Vagina (tissue), 2 donors: ENCODE results near the gene CENPQ.

Experiments
- POLR2A ChIP-seq, 2 donors: fragments of 450-650 bp; IDR thresholded peaks; one replicate each; pipeline ENCODE4 v1.6.1; 2017; ENCODE audit warnings: antibody characterized with exemption in 2 of 2, mild to moderate bottlenecking in 2 of 2, moderate library complexity in 2 of 2
- POLR2AphosphoS5 ChIP-seq, 2 donors: sonication (generic); formaldehyde crosslinking; IDR thresholded peaks; one replicate each; pipeline ENCODE4 v1.9.0; 2017; ENCODE audit warnings: antibody characterized with exemption in 2 of 2, mild to moderate bottlenecking in 2 of 2, low read depth in 1 of 2; ENCODE audit not compliant: insufficient read depth in 1 of 2
- TF ChIP-seq, protein P1 (sequence below), 3 experiments: fragments of 450-650 bp in 2 of 3; fragments of 200-600 bp in 1 of 3; sonication (generic) in 1 of 3; IDR thresholded peaks; one replicate each; pipeline ENCODE4 v1.5.1; 2017 to 2019; ENCODE audit warnings: antibody characterized with exemption in 3 of 3, mild to moderate bottlenecking in 2 of 3, moderate library complexity in 2 of 3

DNA sequence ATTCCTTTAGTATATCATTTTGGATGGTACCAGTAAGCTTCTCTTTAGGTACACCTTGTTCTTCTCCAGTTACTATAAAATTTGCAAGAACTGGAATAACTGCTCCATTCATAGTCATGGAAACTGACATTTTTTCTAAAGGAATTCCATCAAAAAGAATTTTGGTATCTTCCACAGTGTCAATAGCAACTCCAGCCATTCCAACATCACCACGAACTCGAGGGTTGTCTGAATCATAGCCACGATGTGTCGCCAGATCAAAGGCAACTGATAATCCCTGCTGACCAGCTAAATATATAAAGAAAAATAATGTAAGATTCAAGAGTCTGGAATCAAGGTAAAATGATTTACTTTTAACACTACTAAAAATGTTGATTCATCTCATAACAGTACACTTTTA lies 5.4 kb upstream of the CENPQ start:
- TF ChIP-seq, protein P1, sequence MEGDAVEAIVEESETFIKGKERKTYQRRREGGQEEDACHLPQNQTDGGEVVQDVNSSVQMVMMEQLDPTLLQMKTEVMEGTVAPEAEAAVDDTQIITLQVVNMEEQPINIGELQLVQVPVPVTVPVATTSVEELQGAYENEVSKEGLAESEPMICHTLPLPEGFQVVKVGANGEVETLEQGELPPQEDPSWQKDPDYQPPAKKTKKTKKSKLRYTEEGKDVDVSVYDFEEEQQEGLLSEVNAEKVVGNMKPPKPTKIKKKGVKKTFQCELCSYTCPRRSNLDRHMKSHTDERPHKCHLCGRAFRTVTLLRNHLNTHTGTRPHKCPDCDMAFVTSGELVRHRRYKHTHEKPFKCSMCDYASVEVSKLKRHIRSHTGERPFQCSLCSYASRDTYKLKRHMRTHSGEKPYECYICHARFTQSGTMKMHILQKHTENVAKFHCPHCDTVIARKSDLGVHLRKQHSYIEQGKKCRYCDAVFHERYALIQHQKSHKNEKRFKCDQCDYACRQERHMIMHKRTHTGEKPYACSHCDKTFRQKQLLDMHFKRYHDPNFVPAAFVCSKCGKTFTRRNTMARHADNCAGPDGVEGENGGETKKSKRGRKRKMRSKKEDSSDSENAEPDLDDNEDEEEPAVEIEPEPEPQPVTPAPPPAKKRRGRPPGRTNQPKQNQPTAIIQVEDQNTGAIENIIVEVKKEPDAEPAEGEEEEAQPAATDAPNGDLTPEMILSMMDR (IDR thresholded peaks at IDR 0.05) = no peak
- TF ChIP-seq POLR2A (IDR thresholded peaks at IDR 0.05) (no peak), POLR2AphosphoS5 (IDR thresholded peaks at IDR 0.05; ENCODE audit: insufficient read depth in 1 of 2, low read depth in 1 of 2) (no peak)
